Adipocyte (in vitro differentiated cells): ENCODE results near the gene TAB2.
"Not testable (repeated sequence)": the region's sequence is repeated elsewhere in the genome, so short reads cannot be mapped to it uniquely, and the experiment has no call there.

Experiments
- DNase-seq: peaks from one replicate; pipeline ENCODE4 v3.0.0-alpha.2; 2015; ENCODE audit warnings: low read depth
- H3K27me3 ChIP-seq: replicated peaks from 2 replicates; pipeline ENCODE4 v1.7.0; 2013; ENCODE audit warnings: mild to moderate bottlenecking, low read length, moderate library complexity; ENCODE audit not compliant: control insufficient read depth, insufficient read depth
- H3K36me3 ChIP-seq: 2 replicates; pipeline ENCODE4 v1.7.0; 2013; ENCODE audit warnings: low read length, mild to moderate bottlenecking, moderate library complexity; ENCODE audit not compliant: control insufficient read depth, insufficient read depth, severe bottlenecking
- H3K4me1 ChIP-seq: 2 replicates; pipeline ENCODE4 v1.7.0; 2013; ENCODE audit warnings: mild to moderate bottlenecking, low read length, moderate library complexity; ENCODE audit not compliant: control insufficient read depth, insufficient read depth
- H3K4me3 ChIP-seq: 2 replicates; pipeline ENCODE4 v1.7.0; 2013; ENCODE audit warnings: mild to moderate bottlenecking, low read length, moderate library complexity
- H3K9ac ChIP-seq: 2 replicates; pipeline ENCODE4 v1.7.0; 2013; ENCODE audit warnings: mild to moderate bottlenecking, low read length, moderate library complexity
- H3K9me3 ChIP-seq: 2 replicates; pipeline ENCODE4 v1.7.0; 2013; ENCODE audit warnings: mild to moderate bottlenecking, low read length, moderate library complexity; ENCODE audit not compliant: control insufficient read depth

TAB2 gene

GRCh38 chr6:149335924-149336608, 18.6 kb downstream of the TAB2 start:
- Histone ChIP-seq H3K4me1 (peaks cover 79% of the 10 kb centered on the region), H3K36me3 (no peaks in the 10 kb centered on the region), H3K9ac (peak overlapping the region; percentile 44), H3K4me3 (peak overlapping the region; percentile 46), H3K9me3 (no peaks in the 10 kb centered on the region), H3K27me3 (no peaks in the 10 kb centered on the region)
- DNase-seq = peak; percentile 46

DNA sequence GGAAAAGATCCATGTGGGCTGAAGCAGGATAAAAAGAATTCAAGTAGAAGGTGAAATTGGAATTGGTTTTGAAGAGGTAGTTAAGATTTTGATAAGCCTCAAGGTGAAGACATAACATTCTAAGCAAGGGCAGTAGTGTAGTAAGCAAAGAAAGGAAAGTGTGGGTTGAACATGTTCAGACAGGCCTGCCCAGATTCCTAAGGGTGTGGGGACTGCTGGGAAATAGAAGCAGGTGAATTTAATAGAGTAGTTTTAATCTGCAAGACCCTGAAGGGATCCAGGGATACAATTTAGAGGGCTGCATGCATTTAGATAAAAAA, 19.1 kb downstream of the TAB2 start:
- Histone ChIP-seq H3K9ac (peak overlapping the region; percentile 44), H3K27me3 (no peaks in the 10 kb centered on the region), H3K4me1 (peaks cover 79% of the 10 kb centered on the region), H3K9me3 (no peaks in the 10 kb centered on the region), H3K36me3 (no peaks in the 10 kb centered on the region), H3K4me3 (peak overlapping the region; percentile 46)
- no peak for DNase-seq

DNA sequence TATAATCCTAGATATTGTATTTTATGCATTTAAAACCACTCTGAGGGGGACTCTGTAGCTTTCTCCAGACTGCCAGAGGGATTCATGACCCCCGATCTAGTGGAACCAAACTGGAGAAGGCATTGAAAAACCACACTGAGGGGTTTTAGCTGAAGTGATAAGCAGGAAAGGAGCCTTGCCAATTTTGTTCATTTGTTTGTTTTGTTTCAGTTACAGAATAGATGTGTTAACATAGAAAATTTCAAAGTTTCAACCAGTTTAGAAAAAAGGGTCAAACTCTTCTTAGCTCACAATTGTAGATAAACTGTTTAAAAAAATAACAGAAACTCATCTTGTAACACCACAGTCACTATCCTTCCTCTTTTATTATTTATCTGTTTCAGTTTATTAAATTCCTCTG, 19.8 kb downstream of the TAB2 start:
- DNase-seq = peak; percentile 33
- Histone ChIP-seq H3K36me3 (no peaks in the 10 kb centered on the region), H3K9me3 (no peaks in the 10 kb centered on the region), H3K4me3 (no peak overlapping the region), H3K4me1 (peaks cover 79% of the 10 kb centered on the region), H3K9ac (peak overlapping the region; percentile 28), H3K27me3 (no peaks in the 10 kb centered on the region)

DNA sequence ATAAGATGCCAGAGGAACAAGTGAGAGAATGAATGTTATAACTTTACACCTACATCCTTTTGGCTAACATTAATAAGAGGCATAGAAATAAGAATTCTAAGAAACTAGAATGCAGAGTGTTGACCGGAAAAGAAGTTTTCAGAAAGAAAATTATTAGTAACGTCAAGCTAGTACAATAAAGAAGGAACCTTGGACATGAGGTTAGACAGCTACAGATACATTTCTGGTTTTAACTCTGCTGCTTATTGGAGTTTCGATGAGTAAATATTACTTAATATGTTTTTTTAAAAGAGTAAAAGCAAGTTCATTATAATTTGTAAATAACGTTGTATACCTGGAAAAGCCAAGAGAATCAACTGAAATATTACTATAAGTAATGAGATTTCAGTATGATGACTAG, 22.7 kb downstream of the TAB2 start:
- H3K9me3 ChIP-seq = no peaks in the 10 kb centered on the region
- no peak overlapping the region for H3K9ac ChIP-seq
- H3K27me3 ChIP-seq = no peaks in the 10 kb centered on the region
- H3K36me3 ChIP-seq = no peaks in the 10 kb centered on the region
- no peak for DNase-seq
- no peak overlapping the region for H3K4me3 ChIP-seq
- H3K4me1 ChIP-seq = peaks cover 69% of the 10 kb centered on the region

DNA sequence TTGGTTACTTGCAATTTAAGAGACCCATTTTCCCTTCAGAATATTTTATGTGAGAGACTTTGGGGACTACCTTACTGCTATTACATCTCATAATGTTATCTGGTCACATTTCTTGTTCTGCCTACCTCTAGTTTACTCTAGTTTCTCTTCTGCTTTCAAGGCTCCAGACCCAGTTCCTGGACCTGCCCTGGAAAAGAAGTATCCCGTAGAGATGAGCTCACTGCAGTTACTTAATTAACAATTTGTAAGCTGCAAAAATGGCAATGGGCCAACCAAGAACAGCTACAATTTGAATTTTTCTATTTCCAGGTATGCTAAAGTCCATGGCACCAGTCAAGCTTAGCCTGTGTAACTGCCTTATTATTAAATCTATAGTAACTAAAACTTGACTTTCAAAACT, 25.0 kb downstream of the TAB2 start:
- no peak overlapping the region for H3K4me3 ChIP-seq

DNA sequence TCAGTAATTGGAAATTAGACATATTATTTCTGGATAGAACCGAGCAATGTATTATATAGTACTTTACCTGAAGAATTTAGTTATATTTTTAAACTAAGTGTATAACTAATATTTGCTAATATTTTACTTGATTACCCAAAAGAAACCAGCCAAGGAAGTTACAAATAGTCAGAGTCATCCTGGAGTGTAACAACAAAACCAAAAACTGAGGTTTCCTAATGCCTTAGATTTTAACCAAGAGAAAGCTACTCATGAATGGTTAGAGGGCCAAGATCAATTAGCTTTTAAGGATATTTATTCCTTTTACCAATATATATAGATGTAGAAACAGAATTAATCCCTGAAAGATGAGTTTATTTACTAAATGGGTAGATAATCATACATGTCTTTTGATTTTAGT, 26.0 kb downstream of the TAB2 start:
- Histone ChIP-seq H3K27me3 (no peaks in the 10 kb centered on the region), H3K4me3 (no peak overlapping the region), H3K9ac (no peak overlapping the region), H3K9me3 (no peaks in the 10 kb centered on the region), H3K36me3 (no peaks in the 10 kb centered on the region), H3K4me1 (peaks cover 38% of the 10 kb centered on the region)
- DNase-seq = no peak

More for the DNA sequence above, 25.0 kb downstream of the TAB2 start:
- no peaks in the 10 kb centered on the region for H3K36me3 ChIP-seq
- H3K27me3 ChIP-seq = no peaks in the 10 kb centered on the region
- no peaks in the 10 kb centered on the region for H3K9me3 ChIP-seq
- H3K9ac ChIP-seq = no peak overlapping the region
- no peak for DNase-seq
- H3K4me1 ChIP-seq = peaks cover 46% of the 10 kb centered on the region

GRCh38 chr6:149346078-149346477, 28.6 kb downstream of the TAB2 start:
- DNase-seq = no peak
- no peak overlapping the region for H3K9ac ChIP-seq
- peaks cover 31% of the 10 kb centered on the region for H3K4me1 ChIP-seq
- H3K27me3 ChIP-seq = no peaks in the 10 kb centered on the region
- H3K4me3 ChIP-seq = no peak overlapping the region
- no peaks in the 10 kb centered on the region for H3K36me3 ChIP-seq
- H3K9me3 ChIP-seq = no peaks in the 10 kb centered on the region

DNA sequence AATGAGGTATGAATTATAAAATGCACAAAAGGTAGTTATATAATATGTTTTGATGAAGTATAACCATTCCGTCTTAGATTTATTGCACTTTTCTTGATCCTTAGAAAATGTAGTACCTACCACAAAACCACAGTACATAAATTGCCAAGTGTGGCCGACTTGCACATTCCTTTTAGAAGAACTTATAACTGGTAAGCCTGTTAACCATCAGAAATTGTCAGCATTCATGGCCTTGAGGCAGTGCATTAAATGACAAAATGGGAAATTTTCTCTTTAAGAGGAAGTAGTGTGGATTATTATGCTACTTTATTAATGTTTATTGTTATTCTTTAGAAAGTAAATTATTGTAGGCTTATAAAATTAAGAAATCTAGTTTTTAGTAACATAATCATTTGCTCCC, 29.6 kb downstream of the TAB2 start:
- Histone ChIP-seq H3K27me3 (no peaks in the 10 kb centered on the region), H3K36me3 (no peaks in the 10 kb centered on the region), H3K4me3 (no peak overlapping the region), H3K9ac (no peak overlapping the region), H3K4me1 (peaks cover 21% of the 10 kb centered on the region), H3K9me3 (no peaks in the 10 kb centered on the region)
- no peak for DNase-seq

- H3K4me1 ChIP-seq, H3K9me3 ChIP-seq, H3K36me3 ChIP-seq, H3K4me3 ChIP-seq, DNase-seq, H3K9ac ChIP-seq, H3K27me3 ChIP-seq: not testable (repeated sequence)
These were observed 31.8 kb downstream of the TAB2 start for GRCh38 chr6:149349279-149349678.

DNA sequence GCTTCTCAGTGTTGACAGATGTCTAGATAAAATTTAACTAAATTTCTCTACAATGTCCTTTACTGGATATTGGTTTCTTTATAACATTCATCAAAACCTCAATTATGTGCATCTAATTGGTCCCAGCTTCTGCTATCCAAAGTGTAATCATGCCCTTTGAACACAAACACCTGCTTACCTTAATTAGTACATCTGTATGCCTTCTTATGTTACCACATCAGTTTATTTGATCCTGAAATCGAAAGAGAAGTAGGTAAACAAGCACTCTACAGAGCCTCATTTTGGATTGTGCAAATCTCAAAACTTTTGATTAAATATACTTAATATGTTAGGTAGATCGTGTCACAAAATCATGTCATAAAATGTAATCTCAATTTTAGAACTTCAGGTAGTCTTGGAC, 36.5 kb downstream of the TAB2 start:
- peaks cover 5% of the 10 kb centered on the region for H3K36me3 ChIP-seq
- no peaks in the 10 kb centered on the region for H3K9me3 ChIP-seq
- H3K9ac ChIP-seq = no peak overlapping the region
- no peak overlapping the region for H3K4me3 ChIP-seq
- no peak for DNase-seq
- no peaks in the 10 kb centered on the region for H3K27me3 ChIP-seq
- no peaks in the 10 kb centered on the region for H3K4me1 ChIP-seq

DNA sequence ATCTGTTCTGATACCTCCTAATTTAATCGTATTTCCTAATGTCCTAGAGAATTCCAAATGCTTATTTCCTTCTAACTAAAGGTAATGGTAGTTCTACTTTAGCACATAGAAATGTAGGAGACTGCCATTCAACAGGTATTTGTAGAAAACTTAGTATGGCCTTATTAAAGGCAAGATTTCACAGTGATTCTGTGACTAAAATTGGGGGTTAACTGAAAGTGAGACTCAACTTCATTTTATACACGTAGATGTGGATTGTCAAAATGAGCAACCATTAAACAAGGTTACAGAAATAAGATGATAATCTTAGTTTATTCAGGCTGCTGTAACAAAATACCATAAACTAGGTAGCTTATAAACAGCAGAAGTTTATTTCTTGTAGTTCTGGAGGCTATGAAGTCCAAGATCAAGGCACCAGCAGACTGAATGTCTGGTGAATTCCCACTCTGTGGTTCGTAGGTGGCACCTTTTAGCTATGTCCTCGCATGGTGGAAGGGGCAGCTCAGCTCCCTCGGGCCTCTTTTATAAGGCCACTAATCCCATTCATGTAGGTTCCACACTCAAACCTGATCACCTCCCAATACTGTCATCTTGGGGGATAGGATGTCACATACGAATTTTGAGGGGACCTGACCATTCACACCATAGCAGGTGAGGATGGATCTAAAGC, 38.7 kb downstream of the TAB2 start:
- no peaks in the 10 kb centered on the region for H3K9me3 ChIP-seq
- no peak for DNase-seq
- H3K9ac ChIP-seq = no peak overlapping the region
- peaks cover 5% of the 10 kb centered on the region for H3K36me3 ChIP-seq
- peaks cover 10% of the 10 kb centered on the region for H3K4me1 ChIP-seq
- H3K4me3 ChIP-seq = no peak overlapping the region
- H3K27me3 ChIP-seq = no peaks in the 10 kb centered on the region
